ENCODE data around the gene SLC6A3.

SLC6A3 gene

GRCh38 chr5:1467341-1468246, 22.4 kb upstream of the SLC6A3 start:
- no peak for TF ChIP-seq YY1 (IDR thresholded peaks at IDR 0.05; ENCODE audit: insufficient read depth, insufficient read length)
- Histone ChIP-seq H3K9me3 (ENCODE audit: insufficient read depth, low read length) (no peaks in the 10 kb centered on the region), H3K4me1 (ENCODE audit: insufficient read depth, insufficient read length) (peaks cover 12% of the 10 kb centered on the region), H3K27me3 (ENCODE audit: insufficient read depth, insufficient read length) (no peaks in the 10 kb centered on the region), H3K9ac (ENCODE audit: insufficient read length, low read depth) (no peak overlapping the region), H3K36me3 (ENCODE audit: insufficient read depth, insufficient read length, low read length) (peaks cover 96% of the 10 kb centered on the region), H3K4me3 (ENCODE audit: insufficient read length, low read depth) (no peak overlapping the region)
- DNase-seq (ENCODE audit: low read depth, low spot score): no peak

- DNase-seq (ENCODE audit: low read depth, low spot score): no peak
- no peak for TF ChIP-seq ZNF274 (IDR thresholded peaks at IDR 0.05; ENCODE audit: low read depth, low read length)
- no peak for TF ChIP-seq SUZ12 (IDR thresholded peaks at IDR 0.05; ENCODE audit: extremely low read depth, insufficient read depth, insufficient read length)
- TF ChIP-seq YY1 (IDR thresholded peaks at IDR 0.05; ENCODE audit: insufficient read depth, insufficient read length): no peak
- Histone ChIP-seq H3K4me1 (ENCODE audit: insufficient read depth, insufficient read length) (peaks cover 12% of the 10 kb centered on the region), H3K4me3 (ENCODE audit: insufficient read length, low read depth) (no peak overlapping the region), H3K9me3 (ENCODE audit: insufficient read depth, low read length) (no peaks in the 10 kb centered on the region), H3K27me3 (ENCODE audit: insufficient read depth, insufficient read length) (no peaks in the 10 kb centered on the region), H3K9ac (ENCODE audit: insufficient read length, low read depth) (no peak overlapping the region), H3K36me3 (ENCODE audit: insufficient read depth, insufficient read length, low read length) (peaks cover 96% of the 10 kb centered on the region)
These were observed 21.5 kb upstream of the SLC6A3 start for GRCh38 chr5:1466631-1467265.

- Histone ChIP-seq H3K9me3 (ENCODE audit: insufficient read depth, low read length) (no peaks in the 10 kb centered on the region), H3K9ac (ENCODE audit: insufficient read length, low read depth) (no peak overlapping the region), H3K27me3 (ENCODE audit: insufficient read depth, insufficient read length) (no peaks in the 10 kb centered on the region), H3K4me3 (ENCODE audit: insufficient read length, low read depth) (no peak overlapping the region), H3K4me1 (ENCODE audit: insufficient read depth, insufficient read length) (peaks cover 12% of the 10 kb centered on the region), H3K36me3 (ENCODE audit: insufficient read depth, insufficient read length, low read length) (peaks cover 96% of the 10 kb centered on the region)
- no peak for DNase-seq (ENCODE audit: low read depth, low spot score)
- TF ChIP-seq SUZ12 (IDR thresholded peaks at IDR 0.05; ENCODE audit: extremely low read depth, insufficient read depth, insufficient read length): no peak
These were observed 20.8 kb upstream of the SLC6A3 start for GRCh38 chr5:1465966-1466471.

- Histone ChIP-seq H3K9me3 (ENCODE audit: insufficient read depth, low read length) (no peaks in the 10 kb centered on the region), H3K4me1 (ENCODE audit: insufficient read depth, insufficient read length) (peaks cover 12% of the 10 kb centered on the region), H3K4me3 (ENCODE audit: insufficient read length, low read depth) (no peak overlapping the region), H3K9ac (ENCODE audit: insufficient read length, low read depth) (no peak overlapping the region), H3K27me3 (ENCODE audit: insufficient read depth, insufficient read length) (no peaks in the 10 kb centered on the region), H3K36me3 (ENCODE audit: insufficient read depth, insufficient read length, low read length) (peaks cover 96% of the 10 kb centered on the region)
- DNase-seq (ENCODE audit: low read depth, low spot score): no peak
- TF ChIP-seq SUZ12 (IDR thresholded peaks at IDR 0.05; ENCODE audit: extremely low read depth, insufficient read depth, insufficient read length) (no peak), ZNF274 (IDR thresholded peaks at IDR 0.05; ENCODE audit: low read depth, low read length) (no peak), YY1 (IDR thresholded peaks at IDR 0.05; ENCODE audit: insufficient read depth, insufficient read length) (no peak)
These were observed 19.9 kb upstream of the SLC6A3 start for GRCh38 chr5:1465117-1465516.

- no peak overlapping the region for H3K4me3 ChIP-seq (ENCODE audit: insufficient read length, low read depth)
- H3K9me3 ChIP-seq (ENCODE audit: insufficient read depth, low read length): 0 out of 2 replicates have a peak, but pooled peaks cover 1% of the 10 kb centered on the region
- no peak for DNase-seq (ENCODE audit: low read depth, low spot score)
- H3K27me3 ChIP-seq (ENCODE audit: insufficient read depth, insufficient read length): no peaks in the 10 kb centered on the region
- TF ChIP-seq YY1 (IDR thresholded peaks at IDR 0.05; ENCODE audit: insufficient read depth, insufficient read length) (no peak), ZNF274 (IDR thresholded peaks at IDR 0.05; ENCODE audit: low read depth, low read length) (no peak), SUZ12 (IDR thresholded peaks at IDR 0.05; ENCODE audit: extremely low read depth, insufficient read depth, insufficient read length) (no peak)
- no peak overlapping the region for H3K9ac ChIP-seq (ENCODE audit: insufficient read length, low read depth)
- peaks cover 96% of the 10 kb centered on the region for H3K36me3 ChIP-seq (ENCODE audit: insufficient read depth, insufficient read length, low read length)
- peaks cover 11% of the 10 kb centered on the region for H3K4me1 ChIP-seq (ENCODE audit: insufficient read depth, insufficient read length)
These were observed 19.3 kb upstream of the SLC6A3 start for GRCh38 chr5:1464511-1464910.

GRCh38 chr5:1464096-1464446, 18.8 kb upstream of the SLC6A3 start:
- no peak for DNase-seq (ENCODE audit: low read depth, low spot score)
- H3K9ac ChIP-seq (ENCODE audit: insufficient read length, low read depth): no peak overlapping the region
- no peaks in the 10 kb centered on the region for H3K27me3 ChIP-seq (ENCODE audit: insufficient read depth, insufficient read length)
- peaks cover 99% of the 10 kb centered on the region for H3K36me3 ChIP-seq (ENCODE audit: insufficient read depth, insufficient read length, low read length)
- peaks cover 10% of the 10 kb centered on the region for H3K4me1 ChIP-seq (ENCODE audit: insufficient read depth, insufficient read length)
- no peak for TF ChIP-seq YY1 (IDR thresholded peaks at IDR 0.05; ENCODE audit: insufficient read depth, insufficient read length)
- TF ChIP-seq SUZ12 (IDR thresholded peaks at IDR 0.05; ENCODE audit: extremely low read depth, insufficient read depth, insufficient read length): no peak
- TF ChIP-seq ZNF274 (IDR thresholded peaks at IDR 0.05; ENCODE audit: low read depth, low read length): no peak
- H3K9me3 ChIP-seq (ENCODE audit: insufficient read depth, low read length): 0 out of 2 replicates have a peak, but pooled peaks cover 6% of the 10 kb centered on the region
- no peak overlapping the region for H3K4me3 ChIP-seq (ENCODE audit: insufficient read length, low read depth)

GRCh38 chr5:1463326-1464095, 18.3 kb upstream of the SLC6A3 start:
- TF ChIP-seq ZNF274 (IDR thresholded peaks at IDR 0.05; ENCODE audit: low read depth, low read length) (no peak), YY1 (IDR thresholded peaks at IDR 0.05; ENCODE audit: insufficient read depth, insufficient read length) (no peak), SUZ12 (IDR thresholded peaks at IDR 0.05; ENCODE audit: extremely low read depth, insufficient read depth, insufficient read length) (no peak)
- peaks cover 7% of the 10 kb centered on the region for H3K4me1 ChIP-seq (ENCODE audit: insufficient read depth, insufficient read length)
- no peak overlapping the region for H3K4me3 ChIP-seq (ENCODE audit: insufficient read length, low read depth)
- H3K27me3 ChIP-seq (ENCODE audit: insufficient read depth, insufficient read length): no peaks in the 10 kb centered on the region
- peaks cover 96% of the 10 kb centered on the region for H3K36me3 ChIP-seq (ENCODE audit: insufficient read depth, insufficient read length, low read length)
- H3K9me3 ChIP-seq (ENCODE audit: insufficient read depth, low read length): peaks cover 9% of the 10 kb centered on the region; the same call in 1 of the 2 replicates
- DNase-seq (ENCODE audit: low read depth, low spot score): no peak
- H3K9ac ChIP-seq (ENCODE audit: insufficient read length, low read depth): no peak overlapping the region
